Measurements from ENCODE around the gene CPNE2.

CPNE2 gene

DNA sequence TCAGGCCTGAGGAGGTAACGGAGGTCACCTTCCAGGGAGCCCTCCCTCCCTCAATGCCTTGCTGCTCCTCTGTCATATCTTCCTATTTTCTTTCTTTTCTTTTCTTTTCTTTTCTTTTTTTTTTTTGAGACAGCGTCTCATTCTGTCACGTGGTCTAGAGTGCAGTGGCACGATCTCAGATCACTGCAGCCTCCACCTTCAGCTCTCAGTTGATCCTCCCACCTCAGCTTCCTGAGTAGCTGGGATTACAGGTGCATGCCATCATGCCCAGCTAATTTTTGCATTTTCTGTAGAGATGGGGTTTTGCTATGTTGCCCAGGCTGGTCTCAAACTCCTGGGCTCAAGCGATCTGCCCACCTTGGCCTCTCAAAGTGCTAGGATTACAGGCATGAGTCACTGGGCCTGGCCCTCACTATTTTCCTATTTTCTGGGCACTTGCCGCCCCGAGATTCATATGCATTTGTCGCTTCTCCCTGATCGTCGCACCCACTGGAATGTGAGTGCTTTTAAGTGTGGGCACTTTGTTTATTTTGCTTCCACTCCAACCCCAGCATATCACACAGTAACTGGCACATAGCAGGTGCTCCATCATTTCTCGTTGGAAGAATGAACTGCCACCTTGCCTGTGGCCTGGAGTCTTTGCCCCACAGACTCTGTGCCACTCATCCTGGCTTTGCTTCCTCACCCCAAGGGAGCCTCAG lies 31.7 kb downstream of the CPNE2 start:
- no peak for DNase-seq (ENCODE audit: low read depth in 1 of 2, low spot score in 1 of 2)
- no peak for TF ChIP-seq JUND (IDR thresholded peaks at IDR 0.05; ENCODE audit: low read depth)
- in situ Hi-C loops (cut with HindIII; ENCODE audit: low pct_unique_long_range_greater_than_20kb, low sequenced_read_pairs): no loop called here

DNA sequence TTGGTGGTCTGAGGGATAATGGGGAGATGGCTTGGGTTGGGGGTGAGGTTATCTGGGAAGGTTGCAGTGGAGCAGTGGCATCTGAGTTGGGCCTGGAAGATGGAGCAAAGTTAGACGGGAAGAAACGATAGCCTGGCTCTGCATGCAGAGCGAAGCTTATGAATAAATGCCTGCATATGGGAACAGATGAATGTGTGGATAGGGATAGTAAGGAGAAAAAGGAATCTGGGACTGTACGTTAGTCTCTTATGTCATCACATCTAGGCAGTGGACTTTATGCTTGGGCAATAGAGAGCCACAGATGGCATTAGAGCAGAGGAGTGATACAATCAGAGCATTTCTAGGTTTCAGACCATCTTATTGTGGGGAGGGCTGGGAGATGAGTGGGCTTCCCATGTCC lies 33.0 kb downstream of the CPNE2 start:
- in situ Hi-C loops (cut with HindIII; ENCODE audit: low pct_unique_long_range_greater_than_20kb, low sequenced_read_pairs): no loop called here
- DNase-seq (ENCODE audit: low read depth in 1 of 2, low spot score in 1 of 2): no peak

DNA sequence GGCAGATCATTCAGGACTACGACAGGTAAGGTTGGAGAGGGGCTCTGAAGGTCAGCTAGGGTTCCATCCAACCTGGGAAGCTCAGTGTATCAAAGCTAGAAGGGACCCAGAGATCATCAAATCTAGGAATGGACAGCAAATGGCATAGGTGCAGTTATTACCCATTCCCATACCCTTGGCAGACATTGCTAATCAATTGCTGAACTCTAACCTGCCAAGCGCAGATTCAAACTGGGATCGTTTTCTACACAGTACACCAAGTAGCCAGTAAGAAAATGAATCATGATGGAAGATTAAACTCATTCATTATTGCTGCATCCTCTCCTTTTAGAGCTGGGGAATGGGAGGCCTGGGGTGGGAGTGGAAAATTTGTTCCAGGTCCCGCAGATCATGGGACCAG lies 33.6 kb downstream of the CPNE2 start:
- no peak for TF ChIP-seq JUND (IDR thresholded peaks at IDR 0.05; ENCODE audit: low read depth)
- no peak for DNase-seq (ENCODE audit: low read depth in 1 of 2, low spot score in 1 of 2)
- in situ Hi-C loops (cut with HindIII; ENCODE audit: low pct_unique_long_range_greater_than_20kb, low sequenced_read_pairs): no loop called here

More for the DNA sequence above, 33.0 kb downstream of the CPNE2 start:
- TF ChIP-seq JUND (IDR thresholded peaks at IDR 0.05; ENCODE audit: low read depth): no peak

DNA sequence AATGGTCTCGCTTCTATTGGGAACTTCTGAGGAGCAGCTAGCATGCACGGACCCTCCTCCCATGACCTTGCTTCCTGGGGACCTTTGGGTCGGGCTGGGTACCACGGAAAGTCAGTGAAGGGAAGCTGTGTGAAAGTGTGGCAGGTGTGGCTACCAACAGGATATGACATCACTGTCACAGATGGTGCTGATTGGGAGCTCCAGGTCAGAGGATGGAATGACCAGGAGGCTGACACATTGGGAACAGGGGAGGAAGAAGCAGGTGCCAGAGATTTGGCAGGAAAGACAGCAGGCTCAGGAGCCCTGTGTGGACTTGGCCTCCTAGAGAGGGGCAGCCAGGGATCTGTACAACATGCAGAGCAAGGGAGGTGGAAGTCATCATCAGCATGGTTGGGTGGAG lies 34.0 kb downstream of the CPNE2 start:
- TF ChIP-seq JUND (IDR thresholded peaks at IDR 0.05; ENCODE audit: low read depth): no peak
- in situ Hi-C loops (cut with HindIII; ENCODE audit: low pct_unique_long_range_greater_than_20kb, low sequenced_read_pairs): no loop called here
- peak in 1 of 2 experiments; percentile 16 for DNase-seq (ENCODE audit: low read depth in 1 of 2, low spot score in 1 of 2)

DNA sequence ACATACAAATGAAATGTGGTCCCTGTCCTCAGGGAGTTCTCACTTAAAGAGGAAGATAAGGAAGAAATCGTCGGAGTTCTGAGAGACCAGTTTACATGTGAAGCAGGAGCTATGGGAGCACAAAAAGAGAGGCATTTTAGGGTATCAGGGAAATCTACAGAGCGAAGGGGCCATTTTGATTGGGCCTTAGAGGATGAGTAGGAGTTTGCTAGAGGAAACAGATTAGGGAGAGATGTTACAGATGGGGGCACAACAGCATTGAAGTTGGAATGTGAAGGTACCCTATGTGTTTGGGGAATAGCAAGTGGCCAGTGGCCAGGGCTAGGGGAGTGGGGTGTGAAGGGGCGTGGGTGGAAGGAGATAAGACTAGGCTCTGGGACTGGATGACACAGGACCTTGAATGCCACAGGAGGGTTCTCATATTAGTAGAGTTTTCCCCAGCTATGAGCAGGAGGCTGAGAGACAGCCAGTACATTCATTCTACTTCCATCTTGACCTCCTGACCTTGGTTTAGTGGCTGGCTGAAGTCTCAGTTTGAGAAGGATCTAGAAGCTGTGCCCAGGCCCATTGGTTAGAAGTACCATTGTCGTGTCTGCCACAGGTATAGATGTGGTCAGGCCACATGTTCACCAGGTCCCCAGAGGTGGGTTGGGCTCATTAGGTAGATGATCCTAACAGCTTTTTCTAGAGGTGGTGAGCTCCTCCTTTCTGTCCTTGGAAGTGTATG lies 34.8 kb downstream of the CPNE2 start:
- DNase-seq (ENCODE audit: low read depth in 1 of 2, low spot score in 1 of 2): no peak
- in situ Hi-C loops (cut with HindIII; ENCODE audit: low pct_unique_long_range_greater_than_20kb, low sequenced_read_pairs): no loop called here
- no peak for TF ChIP-seq JUND (IDR thresholded peaks at IDR 0.05; ENCODE audit: low read depth)

DNA sequence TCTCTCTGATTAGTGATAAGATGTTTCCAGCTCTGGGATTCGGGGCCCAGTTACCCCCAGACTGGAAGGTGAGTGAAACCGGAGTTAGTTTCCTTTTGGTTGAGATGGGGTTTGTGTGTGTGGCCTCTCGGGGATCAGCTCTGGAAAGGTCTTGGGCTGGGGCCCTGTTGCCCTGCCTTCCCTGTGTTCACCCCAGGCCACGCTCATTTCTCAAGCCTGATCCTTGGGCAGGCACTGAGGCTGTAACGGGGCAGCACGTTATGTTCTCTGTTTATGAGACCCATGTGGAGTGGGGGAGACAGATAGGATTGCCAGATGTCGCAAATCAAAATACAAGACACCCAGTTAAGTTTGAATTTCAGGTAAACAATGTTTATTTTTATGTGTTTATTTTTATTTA lies 35.5 kb downstream of the CPNE2 start:
- in situ Hi-C loops (cut with HindIII; ENCODE audit: low pct_unique_long_range_greater_than_20kb, low sequenced_read_pairs): no loop called here
- no peak for TF ChIP-seq JUND (IDR thresholded peaks at IDR 0.05; ENCODE audit: low read depth)
- DNase-seq (ENCODE audit: low read depth in 1 of 2, low spot score in 1 of 2): no peak

DNA sequence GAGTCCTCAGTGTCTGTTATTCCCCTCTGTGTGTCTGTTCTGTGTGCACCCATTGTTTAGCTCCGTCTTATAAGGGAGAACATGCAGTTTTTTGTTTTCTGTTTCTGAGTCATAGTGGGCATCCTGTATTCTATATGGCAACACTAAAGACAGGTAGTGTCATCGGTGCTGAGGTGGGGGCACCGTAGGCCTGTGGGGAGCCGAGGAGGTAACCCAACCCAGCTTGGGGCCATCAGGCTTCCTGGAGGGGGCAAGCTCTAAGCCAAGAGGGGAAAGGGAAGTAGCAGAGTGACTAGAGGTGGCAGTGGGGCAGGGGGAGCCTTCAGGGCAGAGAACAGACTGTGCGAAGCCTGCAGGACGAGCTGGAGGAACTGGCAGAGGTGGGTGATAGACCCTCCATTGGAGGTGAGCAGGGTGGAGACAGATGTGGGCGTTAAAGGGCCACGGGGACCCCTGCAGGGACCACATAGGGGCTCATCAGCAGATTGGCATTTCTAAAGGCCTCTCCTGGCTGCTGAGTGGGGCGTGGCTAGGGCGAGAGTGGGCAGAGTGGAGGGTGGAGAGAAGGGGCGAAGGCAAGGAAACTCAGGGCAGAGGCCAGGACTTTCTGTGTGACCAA lies 36.5 kb downstream of the CPNE2 start:
- no peak for DNase-seq (ENCODE audit: low read depth in 1 of 2, low spot score in 1 of 2)
- no peak for TF ChIP-seq JUND (IDR thresholded peaks at IDR 0.05; ENCODE audit: low read depth)
- in situ Hi-C loops (cut with HindIII; ENCODE audit: low pct_unique_long_range_greater_than_20kb, low sequenced_read_pairs): no loop called here

DNA sequence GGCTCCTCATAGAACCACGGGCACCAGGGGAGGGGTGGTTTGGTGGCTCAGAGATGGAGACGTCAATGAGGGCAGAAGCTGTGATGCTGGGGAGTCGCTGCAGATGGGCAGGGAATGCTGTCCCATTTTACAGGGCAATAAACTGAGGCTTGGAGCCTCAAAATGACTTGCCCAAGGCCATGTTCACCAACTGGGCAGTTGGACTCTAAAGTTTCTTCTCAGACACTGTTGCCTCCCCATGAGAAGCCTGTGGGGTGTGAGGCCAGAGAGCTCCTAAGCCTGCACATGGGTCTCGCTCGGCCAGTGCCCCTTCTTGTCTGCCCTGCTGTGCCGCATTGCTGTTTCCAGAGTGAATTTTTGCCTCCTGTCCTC lies 38.6 kb downstream of the CPNE2 start:
- in situ Hi-C loops (cut with HindIII; ENCODE audit: low pct_unique_long_range_greater_than_20kb, low sequenced_read_pairs): no loop called here
- no peak for DNase-seq (ENCODE audit: low read depth in 1 of 2, low spot score in 1 of 2)
- TF ChIP-seq JUND (IDR thresholded peaks at IDR 0.05; ENCODE audit: low read depth): no peak

DNA sequence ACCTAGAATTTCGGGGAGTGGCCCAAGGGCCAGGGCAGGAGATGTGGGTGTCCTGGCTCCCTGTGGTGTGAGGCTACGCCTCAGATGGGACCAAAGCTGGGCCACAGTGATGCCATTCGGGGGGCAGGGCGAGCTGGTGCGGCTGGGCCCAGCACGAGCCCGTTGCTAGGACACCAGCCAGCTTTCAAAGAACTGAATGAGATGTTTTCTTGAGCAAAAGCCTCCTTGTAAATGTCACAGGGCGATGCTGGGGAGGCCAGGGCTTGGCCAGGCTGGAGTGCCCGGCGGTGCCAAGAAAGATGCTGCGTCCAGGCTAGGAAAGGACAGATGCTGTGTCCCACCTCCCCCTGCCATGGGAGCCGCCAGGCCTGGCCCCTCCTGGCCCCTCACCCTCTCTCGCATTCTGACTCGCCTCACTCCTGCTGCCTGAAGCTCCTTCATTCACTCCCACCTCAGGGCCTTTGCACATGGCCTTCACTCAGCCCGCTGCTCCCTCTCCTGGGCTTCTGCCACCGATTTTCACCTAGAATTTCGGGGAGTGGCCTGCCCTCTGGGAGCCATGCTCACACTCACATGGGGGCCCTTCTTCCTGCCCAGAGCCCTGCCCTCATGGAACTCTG lies 39.1 kb downstream of the CPNE2 start:
- in situ Hi-C loops (cut with HindIII; ENCODE audit: low pct_unique_long_range_greater_than_20kb, low sequenced_read_pairs): no loop called here
- TF ChIP-seq JUND (IDR thresholded peaks at IDR 0.05; ENCODE audit: low read depth): no peak
- no peak for DNase-seq (ENCODE audit: low read depth in 1 of 2, low spot score in 1 of 2)

DNA sequence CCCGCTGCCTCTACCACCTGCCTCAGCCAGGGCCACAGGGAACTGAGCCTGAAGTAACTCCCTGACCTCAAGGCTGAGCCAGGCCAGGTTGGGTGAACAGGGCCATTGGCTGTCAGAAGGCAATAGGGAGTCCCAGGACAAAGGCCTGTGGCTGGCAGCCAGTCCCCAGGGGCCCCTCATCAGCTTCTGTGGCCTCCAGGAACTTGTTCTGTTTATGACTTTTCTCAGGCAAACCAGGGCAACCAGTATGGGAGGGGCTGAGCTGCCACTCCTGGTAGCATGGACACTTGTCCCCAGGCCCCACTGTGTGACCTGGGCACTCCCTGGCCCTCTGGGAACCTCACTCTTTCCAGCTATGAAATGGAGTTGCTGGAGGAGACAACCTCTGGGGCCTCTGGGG lies 40.1 kb downstream of the CPNE2 start:
- DNase-seq (ENCODE audit: low read depth in 1 of 2, low spot score in 1 of 2): peak in 1 of 2 experiments; percentile 25
- TF ChIP-seq JUND (IDR thresholded peaks at IDR 0.05; ENCODE audit: low read depth): no peak
- in situ Hi-C loops (cut with HindIII; ENCODE audit: low pct_unique_long_range_greater_than_20kb, low sequenced_read_pairs): no loop called here

DNA sequence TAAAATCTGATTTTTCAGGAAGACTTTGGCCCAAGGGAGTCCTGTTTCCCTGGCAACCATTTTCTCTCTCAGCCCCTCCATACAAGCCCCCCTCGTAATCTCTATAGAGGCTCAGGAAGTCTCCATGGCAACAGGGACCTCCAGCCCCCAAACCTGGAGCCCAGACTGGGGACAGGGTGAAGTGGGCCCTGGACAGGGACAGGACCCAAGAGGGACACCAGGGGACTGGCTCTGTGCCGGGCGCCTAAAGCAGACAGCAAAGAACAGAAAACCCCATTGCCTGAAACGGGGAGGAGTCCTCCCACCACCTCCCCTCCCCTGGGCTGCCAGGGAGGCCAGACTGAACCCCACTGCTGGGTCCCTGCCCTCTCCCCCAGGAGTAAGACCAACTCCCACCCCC lies 40.6 kb downstream of the CPNE2 start:
- no peak for TF ChIP-seq JUND (IDR thresholded peaks at IDR 0.05; ENCODE audit: low read depth)
- DNase-seq (ENCODE audit: low read depth in 1 of 2, low spot score in 1 of 2): no peak
- in situ Hi-C loops (cut with HindIII; ENCODE audit: low pct_unique_long_range_greater_than_20kb, low sequenced_read_pairs): no loop called here

DNA sequence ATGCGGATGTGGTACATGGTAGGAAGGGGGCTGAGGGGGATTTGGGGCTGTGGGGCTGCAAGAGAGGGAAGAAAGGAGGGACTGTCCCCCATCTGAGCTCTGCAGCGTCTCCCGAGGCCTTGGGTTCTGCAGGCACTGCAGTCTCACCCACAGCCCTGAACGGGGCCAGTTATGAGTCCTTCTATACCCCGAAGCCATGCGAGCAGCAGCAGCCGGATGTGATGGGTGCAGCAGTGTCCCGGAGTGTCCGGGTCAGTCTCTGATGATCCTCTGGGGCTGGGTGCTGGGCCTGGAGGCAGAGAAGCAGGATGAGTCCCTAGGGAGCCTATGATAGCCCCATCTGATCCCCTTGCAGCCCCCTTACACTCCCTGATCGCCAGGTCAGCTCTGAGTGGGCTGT lies 41.5 kb downstream of the CPNE2 start:
- no peak for TF ChIP-seq JUND (IDR thresholded peaks at IDR 0.05; ENCODE audit: low read depth)
- no peak for DNase-seq (ENCODE audit: low read depth in 1 of 2, low spot score in 1 of 2)
- in situ Hi-C loops (cut with HindIII; ENCODE audit: low pct_unique_long_range_greater_than_20kb, low sequenced_read_pairs): no loop called here

DNA sequence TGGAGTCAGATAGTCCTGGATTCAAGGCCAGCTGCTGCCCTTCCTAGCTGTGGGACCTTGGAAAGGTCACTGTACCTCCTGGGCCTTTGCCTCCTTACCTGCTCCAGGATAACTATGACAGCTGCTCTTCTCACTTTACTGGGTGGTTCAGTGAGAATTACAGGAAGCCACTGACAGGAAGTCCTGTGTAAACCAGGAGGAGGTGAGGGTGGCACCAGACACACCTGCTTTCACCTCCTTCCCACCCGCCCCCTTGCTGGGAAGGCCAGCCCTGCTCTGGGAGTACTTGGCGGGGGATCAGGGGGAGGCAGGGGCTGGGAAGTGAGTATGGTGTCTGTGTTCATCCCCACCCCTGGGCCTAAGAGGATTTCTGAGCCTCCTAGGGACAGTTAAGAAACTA lies 42.6 kb downstream of the CPNE2 start:
- DNase-seq (ENCODE audit: low read depth in 1 of 2, low spot score in 1 of 2): peak in 1 of 2 experiments; percentile 15
- in situ Hi-C loops (cut with HindIII; ENCODE audit: low pct_unique_long_range_greater_than_20kb, low sequenced_read_pairs): no loop called here
- no peak for TF ChIP-seq JUND (IDR thresholded peaks at IDR 0.05; ENCODE audit: low read depth)
